MCF 10A (cell line): ENCODE results near the gene ELAVL2. TPM values are rescaled to one million over a fixed set of nuclear protein-coding genes. Genes with fewer than 3 reads are reported as not detected.

ENCODE experiments used
- BruUV-seq: library from RNA; stranded (reverse); fragments of 400-500 nt; replicated peaks from 2 replicates; lab custom pipeline; 2021; lab: Mats Ljungman, UMichigan
- CTCF ChIA-PET: fragments of 300-600 bp; sonication (Branson Sonifier 250); formaldehyde crosslinking; extraction: SDS; loops from one replicate; lab custom pipeline; 2021; ENCODE audit warnings: antibody characterized with exemption, inconsistent platforms; lab: Yijun Ruan, JAX
- POLR2A ChIA-PET: fragments of 300-600, 350-650 bp; sonication (Branson Sonifier 250); formaldehyde crosslinking; extraction: SDS; loops from one replicate; lab custom pipeline; 2020; ENCODE audit warnings: antibody characterized with exemption, inconsistent platforms; lab: Yijun Ruan, JAX
- DNase-seq: peaks from one replicate; pipeline ENCODE4 v3.0.0-alpha.2; 2018; ENCODE audit not compliant: unreplicated experiment
- H3K27ac Mint-ChIP-seq: one replicate; pipeline ENCODE4 v1.8.0; 2022; ENCODE audit warnings: mild to moderate bottlenecking, low read depth, mixed read lengths; ENCODE audit not compliant: unreplicated experiment
- H3K27me3 Mint-ChIP-seq: one replicate; pipeline ENCODE4 v1.8.0; 2022; ENCODE audit warnings: mixed read lengths; ENCODE audit not compliant: insufficient read depth, unreplicated experiment
- H3K36me3 Mint-ChIP-seq: one replicate; pipeline ENCODE4 v1.8.0; 2022; ENCODE audit warnings: mild to moderate bottlenecking, moderate library complexity, mixed read lengths; ENCODE audit not compliant: insufficient read depth, unreplicated experiment
- H3K4me1 Mint-ChIP-seq: one replicate; pipeline ENCODE4 v1.8.0; 2022; ENCODE audit warnings: mixed read lengths; ENCODE audit not compliant: insufficient read depth, unreplicated experiment
- H3K4me3 Mint-ChIP-seq: one replicate; pipeline ENCODE4 v1.8.0; 2022; ENCODE audit warnings: mild to moderate bottlenecking, moderate library complexity, mixed read lengths; ENCODE audit not compliant: unreplicated experiment
- H3K9me3 Mint-ChIP-seq: one replicate; pipeline ENCODE4 v1.8.0; 2022; ENCODE audit warnings: mixed read lengths; ENCODE audit not compliant: unreplicated experiment
- CTCF ChIP-seq: fragments of 200-600 bp; IDR thresholded peaks from one replicate; pipeline ENCODE4 v1.8.0; 2022; ENCODE audit warnings: antibody characterized with exemption, mild to moderate bottlenecking; ENCODE audit not compliant: unreplicated experiment
- intact Hi-C: fragments of 100-400 bp; cut with micrococcal nuclease; formaldehyde crosslinking; loops from 2 replicates; pipeline ENCODE4 v1.14.1; 2022
- total RNA-seq: library from RNA; stranded (reverse); gene quantifications from 2 replicates; pipeline ENCODE4 v1.2.3, GENCODE V29; 2022

Gene ELAVL2
- total RNA-seq, 1 experiment from 2014 or later, result 6.0 TPM

GRCh38 chr9:23672151-23672550, 153.9 kb downstream of the ELAVL2 start:
- H3K4me3 Mint-ChIP-seq, result no peak overlapping the region
- CTCF ChIA-PET, result no interaction called here
- no peaks in the 10 kb centered on the region for H3K4me1 Mint-ChIP-seq

GRCh38 chr9:23669776-23670175, 156.3 kb downstream of the ELAVL2 start:
- Mint-ChIP-seq H3K27me3 (no peaks in the 10 kb centered on the region), H3K36me3 (no peaks in the 10 kb centered on the region), H3K4me1 (no peaks in the 10 kb centered on the region), H3K27ac (no peak overlapping the region), H3K4me3 (no peak overlapping the region), H3K9me3 (no peaks in the 10 kb centered on the region)
- BruUV-seq, result no TSS peak
- intact Hi-C loops, result no loop called here
- ChIA-PET POLR2A (interaction anchor here (1.1 kb wide), 1 partner anchor 87 kb away, joined by 4 read pairs; no protein-coding TSS in a partner anchor), CTCF (no interaction called here)
- no peak for TF ChIP-seq CTCF
- DNase-seq, result no peak

More at GRCh38 chr9:23672151-23672550, 153.9 kb downstream of the ELAVL2 start:
- no TSS peak for BruUV-seq
- intact Hi-C loops, result no loop called here
- no peak for TF ChIP-seq CTCF
- Mint-ChIP-seq H3K9me3 (no peaks in the 10 kb centered on the region), H3K27ac (no peak overlapping the region), H3K27me3 (no peaks in the 10 kb centered on the region), H3K36me3 (no peaks in the 10 kb centered on the region)
- POLR2A ChIA-PET, result no interaction called here
- no peak for DNase-seq

- no TSS peak for BruUV-seq
- Mint-ChIP-seq H3K9me3 (no peaks in the 10 kb centered on the region), H3K27me3 (no peaks in the 10 kb centered on the region), H3K4me3 (no peak overlapping the region), H3K4me1 (no peaks in the 10 kb centered on the region), H3K27ac (no peak overlapping the region), H3K36me3 (no peaks in the 10 kb centered on the region)
- TF ChIP-seq CTCF, result no peak
- intact Hi-C loops, result no loop called here
- POLR2A ChIA-PET, result no interaction called here
- no peak for DNase-seq
- CTCF ChIA-PET, result no interaction called here
These were observed 160.4 kb downstream of the ELAVL2 start for GRCh38 chr9:23665635-23666034.

GRCh38 chr9:23665051-23665450, 161.0 kb downstream of the ELAVL2 start:
- BruUV-seq, result no TSS peak

More at GRCh38 chr9:23665051-23665450, 161.0 kb downstream of the ELAVL2 start:
- Mint-ChIP-seq H3K9me3 (no peaks in the 10 kb centered on the region), H3K27ac (no peak overlapping the region), H3K36me3 (no peaks in the 10 kb centered on the region), H3K4me3 (no peak overlapping the region), H3K27me3 (no peaks in the 10 kb centered on the region), H3K4me1 (no peaks in the 10 kb centered on the region)
- CTCF ChIA-PET, result no interaction called here
- no peak for DNase-seq
- intact Hi-C loops, result no loop called here
- TF ChIP-seq CTCF, result no peak
- POLR2A ChIA-PET, result no interaction called here
